ENCODE data around the gene FAM131C. TPM values are rescaled to one million over a fixed set of nuclear protein-coding genes. Genes with fewer than 3 reads are reported as not detected.

The FAM131C gene
- total and polyA plus RNA-seq, 2 experiments from 2014 or later, result 0.71 to 1.3 TPM

DNA sequence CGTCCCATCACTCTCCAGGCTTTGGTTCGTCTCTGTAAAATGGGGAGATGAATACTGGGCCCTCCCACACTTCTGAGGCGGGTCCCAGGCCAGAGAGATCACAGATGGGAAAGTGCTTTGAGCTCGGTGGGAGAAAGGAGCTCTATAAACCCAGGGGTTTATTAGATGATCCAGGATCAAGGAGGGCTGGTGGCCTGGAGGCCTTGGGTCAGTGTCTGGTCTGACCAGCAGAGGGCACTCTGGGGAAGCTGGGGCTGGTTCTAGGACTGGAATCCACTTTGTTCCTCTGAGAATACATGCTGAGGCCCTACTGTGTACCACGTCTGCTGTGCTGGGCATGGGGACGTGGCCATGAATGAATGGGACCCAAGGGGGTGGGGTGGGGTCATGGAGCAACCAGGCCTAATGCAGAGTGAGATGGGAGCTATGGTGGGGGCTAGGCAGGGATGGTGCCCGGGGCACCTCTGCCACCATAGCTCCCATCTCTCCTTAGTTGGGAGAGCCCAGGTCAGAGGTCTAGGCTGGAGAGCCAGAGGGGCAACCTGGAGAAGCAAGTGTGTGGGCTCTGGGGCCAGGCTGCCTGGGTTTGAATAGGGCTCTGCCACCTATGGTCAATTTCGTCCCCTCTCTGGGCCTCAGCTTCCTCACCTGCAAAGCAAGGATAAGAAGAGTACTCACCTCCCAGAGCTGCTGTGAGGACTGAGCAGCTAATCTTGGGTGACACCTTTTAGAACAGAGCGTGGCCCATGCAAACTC is 9.0 kb upstream of the FAM131C start:
- ATAC-seq (peak; percentile 77), DNase-seq (ENCODE audit: low spot score) (peak; percentile 88)
- no peak overlapping the region for H3K27ac Mint-ChIP-seq
- H3K4me3 Mint-ChIP-seq, result no peak overlapping the region
- H3K4me1 Mint-ChIP-seq, result peaks cover 4% of the 10 kb centered on the region; the same call in 2 of the 3 replicates
- H3K4me3 ChIP-seq, result no peak overlapping the region
- no peaks in the 10 kb centered on the region for H3K4me1 ChIP-seq (ENCODE audit: insufficient read depth)
- H3K79me2 ChIP-seq (replicated peaks; ENCODE audit: insufficient read depth), result no peaks in the 10 kb centered on the region
- no peaks in the 10 kb centered on the region for H3K27me3 ChIP-seq (ENCODE audit: insufficient read depth)
- no peaks in the 10 kb centered on the region for H3K9me3 Mint-ChIP-seq
- H2AFZ ChIP-seq, result peak overlapping the region; percentile 89
- H3K9me2 ChIP-seq (ENCODE audit: insufficient read depth), result no peaks in the 10 kb centered on the region
- peaks cover 6% of the 10 kb centered on the region for H3K27me3 Mint-ChIP-seq (ENCODE audit: insufficient read depth, low read depth, poor library complexity)
- no peak overlapping the region for H3K4me2 ChIP-seq
- H3K36me3 Mint-ChIP-seq (ENCODE audit: low read depth), result no peaks in the 10 kb centered on the region
- no peaks in the 10 kb centered on the region for H3K36me3 ChIP-seq (ENCODE audit: insufficient read depth)
- no peaks in the 10 kb centered on the region for H4K20me1 ChIP-seq (replicated peaks; ENCODE audit: insufficient read depth)
- H3F3A ChIP-seq (replicated peaks; ENCODE audit: low read depth), result no peaks in the 10 kb centered on the region
- TF ChIP-seq CTCF (conservative IDR thresholded peaks at IDR 0.05; ENCODE audit: low read depth in 2 of 2), result peak; percentile 86 to 95
- TF ChIP-seq CREB1 (CRISPR knock-in tag; IDR thresholded peaks at IDR 0.05; ENCODE audit: low read depth), result no peak
- no peak for TF ChIP-seq NANOG (IDR thresholded peaks at IDR 0.05; ENCODE audit: borderline replicate concordance)
- TF ChIP-seq POLR2AphosphoS5 (IDR thresholded peaks at IDR 0.05; ENCODE audit: low read depth), result no peak
- TF ChIP-seq ZNF114 (CRISPR knock-in tag; IDR thresholded peaks at IDR 0.05), result no peak
- no peak for TF ChIP-seq EZH2 (IDR thresholded peaks at IDR 0.05; ENCODE audit: low read depth, unreplicated experiment)
- TF ChIP-seq ZNF462 (CRISPR knock-in tag; IDR thresholded peaks at IDR 0.05), result no peak
- H3K27ac ChIP-seq (ENCODE audit: low read depth), result no peak overlapping the region

Measured in GM23338 (cell line).